GM19455 (cell line): ENCODE results near the gene ZFPL1.
A peak's percentile ranks its signal among the peaks of the same experiment; 100 is the strongest.

Experiments used
- ATAC-seq: cut with Tn5 transposase; IDR thresholded peaks from one replicate; pipeline ENCODE4 v1.9.1; 2021; ENCODE audit not compliant: unreplicated experiment

ZFPL1 gene

DNA sequence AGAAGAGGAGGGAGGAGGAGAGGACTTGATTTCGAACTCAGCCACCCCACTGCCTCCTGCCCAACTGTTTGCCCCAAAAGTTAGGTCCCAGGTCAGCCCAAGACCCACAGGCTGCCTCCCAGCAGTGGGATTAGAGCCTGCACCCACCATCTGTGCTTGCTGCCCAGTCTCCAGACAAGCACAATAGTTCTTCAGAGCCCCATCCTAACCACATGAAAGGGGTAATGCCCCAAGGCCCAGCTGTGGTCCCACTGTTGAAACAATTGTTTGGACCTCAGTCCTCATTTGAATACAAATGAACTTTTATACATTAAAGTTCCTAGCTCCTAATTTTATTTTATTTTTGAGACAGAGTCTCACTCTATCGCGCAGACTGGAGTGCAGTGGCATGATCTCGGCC lies 6.6 kb downstream of the ZFPL1 start:
- no peak for ATAC-seq

DNA sequence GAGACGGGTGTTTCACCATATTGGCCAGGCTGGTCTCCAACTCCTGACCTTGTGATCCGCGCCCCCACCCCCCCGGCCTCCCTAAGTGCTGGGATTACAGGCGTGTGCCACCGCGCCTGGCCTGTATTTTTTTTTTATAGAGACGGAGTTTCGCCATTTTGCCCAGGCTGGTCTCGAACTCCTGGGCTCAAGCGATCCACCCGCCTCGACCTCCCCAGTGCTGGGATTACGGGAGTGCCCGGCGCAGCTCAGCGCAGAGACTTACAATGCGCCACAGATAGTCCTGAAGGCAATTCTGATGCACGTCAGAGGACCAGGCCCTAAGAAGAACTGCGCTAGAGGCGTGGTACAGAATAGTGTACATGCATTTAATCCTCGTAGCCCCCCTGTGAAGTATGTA lies 11.4 kb downstream of the ZFPL1 start:
- ATAC-seq, result no peak

DNA sequence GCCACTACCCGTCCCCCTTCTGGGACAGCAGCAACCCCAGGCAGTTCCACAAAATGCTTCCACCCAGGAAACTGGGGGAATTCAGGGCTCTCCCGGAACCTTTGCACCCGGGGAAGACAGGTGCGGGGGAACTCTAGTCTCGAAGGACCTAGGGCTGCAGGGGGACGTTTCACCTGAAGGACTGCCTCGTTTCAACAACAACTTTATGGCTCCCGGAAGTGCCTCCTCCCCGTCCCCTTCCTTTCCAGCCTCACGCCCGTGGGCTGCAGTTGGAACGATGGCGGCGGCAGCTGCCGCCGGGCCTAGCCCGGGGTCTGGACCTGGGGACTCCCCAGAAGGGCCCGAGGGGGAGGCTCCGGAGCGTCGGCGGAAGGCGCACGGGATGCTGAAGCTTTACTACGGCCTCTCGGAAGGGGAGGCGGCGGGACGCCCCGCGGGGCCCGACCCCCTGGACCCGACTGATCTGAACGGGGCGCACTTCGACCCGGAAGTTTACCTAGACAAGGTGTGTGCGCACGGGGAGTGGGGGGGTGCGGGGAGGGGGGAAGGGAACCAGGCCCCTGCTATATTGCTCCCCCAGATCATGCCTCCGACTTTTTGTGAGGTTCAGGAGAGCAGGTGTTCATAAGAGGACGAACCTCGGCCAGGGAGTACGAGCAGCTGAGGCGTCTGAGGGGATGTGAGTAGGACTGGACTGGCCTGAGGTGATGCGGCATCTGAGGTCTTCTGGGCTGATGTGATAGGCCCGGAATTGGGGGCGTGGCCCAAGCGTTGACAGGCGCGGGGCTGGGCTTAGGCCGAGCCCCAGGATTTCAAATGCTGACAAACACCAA lies 12.2 kb downstream of the ZFPL1 start, which contains the start of gene VPS51:
VPS51 (plus strand) TSS at position 241 of the 833 bp plus-strand sequence; CDS start at position 278, 37 bp downstream.
- peak; percentile 79 for ATAC-seq

DNA sequence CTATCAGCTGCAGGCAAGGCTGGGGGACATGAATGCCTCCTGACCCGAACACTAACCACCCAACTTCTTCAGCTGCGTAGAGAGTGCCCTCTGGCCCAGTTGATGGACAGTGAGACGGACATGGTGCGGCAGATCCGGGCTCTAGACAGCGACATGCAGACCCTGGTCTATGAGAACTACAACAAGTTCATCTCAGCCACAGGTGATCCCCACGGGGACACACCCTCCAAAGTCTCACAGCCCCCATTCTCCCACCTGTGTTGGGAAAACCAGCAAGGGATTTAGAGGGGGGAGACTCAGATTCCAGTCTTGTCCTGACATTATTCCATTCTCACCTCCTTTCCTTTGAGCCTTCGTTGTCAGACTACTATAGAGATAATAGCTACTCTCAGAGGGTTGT lies 12.9 kb downstream of the ZFPL1 start:
- ATAC-seq, result no peak

DNA sequence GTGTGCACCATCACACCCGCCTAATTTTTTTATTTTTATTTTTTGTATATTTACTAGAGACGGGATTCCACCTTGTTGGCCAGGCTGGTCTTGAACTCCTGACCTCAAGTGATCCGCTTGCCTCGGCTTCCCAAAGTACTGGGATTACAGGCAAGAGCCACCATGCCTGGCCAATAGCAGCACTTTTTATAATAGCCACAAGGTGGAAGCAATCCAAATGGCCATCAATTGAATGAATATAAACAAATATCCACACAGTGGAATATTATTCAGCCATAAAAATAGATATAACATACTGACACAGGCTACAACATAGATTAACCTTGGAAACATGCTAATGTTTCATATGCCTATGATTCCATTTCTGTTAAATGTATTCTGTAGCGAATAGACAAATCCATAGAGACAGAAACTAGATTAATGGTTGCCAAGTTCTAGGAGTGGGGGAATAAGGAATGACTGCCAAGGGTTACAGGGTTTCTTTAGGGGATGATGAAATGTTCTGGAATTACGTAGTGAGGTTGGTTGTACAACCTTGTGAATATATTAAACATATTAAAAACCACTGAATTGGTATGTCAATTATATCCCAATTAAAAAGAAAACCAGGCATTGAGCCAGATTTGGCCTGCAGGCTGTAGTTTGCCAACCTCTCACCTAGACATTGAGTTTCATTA lies 16.8 kb downstream of the ZFPL1 start:
- no peak for ATAC-seq

DNA sequence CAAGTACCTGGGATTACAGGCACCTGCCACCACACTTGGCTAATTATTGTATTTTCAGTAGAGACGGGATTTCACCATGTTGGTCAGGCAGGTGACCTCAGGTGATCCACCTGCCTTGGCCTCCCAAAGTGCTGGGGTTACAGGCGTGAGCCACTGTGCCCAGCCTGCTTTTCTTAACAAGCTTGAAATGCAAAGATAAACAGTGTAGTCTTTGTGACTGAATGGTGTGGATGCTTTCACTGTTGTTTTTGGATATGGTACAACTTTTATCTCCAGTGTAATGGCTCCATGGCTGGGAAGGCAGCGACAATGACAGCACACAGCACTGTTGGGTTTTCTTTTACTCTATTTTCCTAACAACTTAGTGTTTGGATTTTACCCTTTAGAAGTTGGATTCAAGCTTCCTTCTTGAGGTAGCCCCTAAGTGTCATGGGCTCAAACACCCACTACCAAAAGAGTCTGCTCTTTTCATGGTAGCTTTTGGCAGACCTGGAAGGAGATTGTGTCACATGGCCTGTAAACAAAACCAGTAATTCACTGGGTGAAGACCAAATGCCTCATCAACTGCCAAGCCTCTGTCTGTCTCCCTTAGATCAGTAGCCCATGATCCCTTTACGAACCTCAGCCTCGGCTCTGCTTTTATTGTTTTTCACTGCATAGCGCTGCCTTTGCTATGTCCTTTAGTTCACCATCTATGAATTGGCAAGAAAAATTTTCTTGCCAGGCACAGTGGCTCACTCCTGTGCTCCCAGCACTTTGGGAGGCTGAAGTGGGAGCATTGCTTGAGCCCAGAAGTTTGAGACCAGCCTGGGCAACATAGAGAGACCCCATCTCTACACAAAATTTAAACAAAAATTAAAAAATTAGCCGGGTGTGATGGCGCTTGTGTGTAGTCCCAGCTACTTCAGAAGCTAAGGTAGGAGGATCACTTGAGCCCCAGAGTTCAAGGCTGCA lies 18.4 kb downstream of the ZFPL1 start:
- no peak for ATAC-seq

DNA sequence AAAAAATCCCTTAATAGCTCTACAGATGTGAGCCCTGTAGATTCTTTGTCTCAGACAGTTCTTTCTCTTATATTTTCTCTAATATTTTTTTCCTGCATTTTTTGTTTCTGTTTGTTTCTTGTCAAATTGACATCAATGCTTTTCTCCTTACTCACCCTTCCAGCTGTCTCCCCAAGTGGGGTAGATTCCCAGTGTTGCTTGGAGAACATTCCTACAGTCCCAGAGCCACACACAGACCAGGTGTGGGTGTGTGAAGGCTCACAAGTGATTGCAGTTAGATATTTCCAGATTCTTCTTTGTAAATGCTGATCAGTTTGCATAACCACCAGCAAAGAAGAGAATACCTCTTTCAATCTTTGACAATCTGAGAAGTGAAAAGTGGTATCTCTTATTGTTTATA lies 19.5 kb downstream of the ZFPL1 start:
- no peak for ATAC-seq

DNA sequence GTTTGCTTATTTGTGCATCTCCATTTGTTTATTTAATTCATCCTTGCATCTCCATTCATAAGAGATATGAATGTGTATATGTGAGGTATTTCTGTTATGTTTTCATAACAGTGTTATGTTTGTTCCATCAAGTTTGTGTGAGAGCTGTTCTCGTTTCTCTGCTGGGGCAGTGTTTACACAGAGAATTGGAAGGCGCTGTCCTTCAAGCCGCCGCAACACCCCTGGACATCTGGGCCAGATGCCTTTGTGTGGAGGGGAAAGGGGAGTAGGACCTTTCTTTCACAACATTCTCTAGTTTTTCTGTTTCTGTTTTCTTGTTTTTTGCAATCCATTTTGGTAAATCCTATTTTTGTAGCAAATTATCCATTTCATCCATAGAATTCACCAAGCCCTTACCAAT lies 20.6 kb downstream of the ZFPL1 start:
- ATAC-seq, result no peak

DNA sequence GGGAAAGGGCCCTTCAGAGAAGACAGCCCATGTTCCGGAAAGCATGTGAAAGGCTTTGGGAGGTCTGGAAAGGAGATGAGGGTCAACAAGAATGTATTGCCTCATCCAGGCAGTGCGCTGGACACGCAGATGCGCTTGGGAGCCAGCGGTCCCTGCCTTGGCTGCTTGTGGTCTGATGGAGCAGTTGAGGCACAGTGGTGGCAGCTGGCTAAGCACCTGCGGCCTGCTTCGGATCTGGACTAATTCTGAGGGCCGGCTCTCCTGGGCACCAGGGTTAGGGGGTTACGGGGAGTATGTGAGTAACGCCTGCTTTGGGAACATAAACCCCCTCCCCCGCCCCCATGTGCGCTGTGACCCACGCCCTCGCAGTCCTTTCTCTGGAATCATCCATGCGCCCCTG lies 23.1 kb downstream of the ZFPL1 start:
- no peak for ATAC-seq

DNA sequence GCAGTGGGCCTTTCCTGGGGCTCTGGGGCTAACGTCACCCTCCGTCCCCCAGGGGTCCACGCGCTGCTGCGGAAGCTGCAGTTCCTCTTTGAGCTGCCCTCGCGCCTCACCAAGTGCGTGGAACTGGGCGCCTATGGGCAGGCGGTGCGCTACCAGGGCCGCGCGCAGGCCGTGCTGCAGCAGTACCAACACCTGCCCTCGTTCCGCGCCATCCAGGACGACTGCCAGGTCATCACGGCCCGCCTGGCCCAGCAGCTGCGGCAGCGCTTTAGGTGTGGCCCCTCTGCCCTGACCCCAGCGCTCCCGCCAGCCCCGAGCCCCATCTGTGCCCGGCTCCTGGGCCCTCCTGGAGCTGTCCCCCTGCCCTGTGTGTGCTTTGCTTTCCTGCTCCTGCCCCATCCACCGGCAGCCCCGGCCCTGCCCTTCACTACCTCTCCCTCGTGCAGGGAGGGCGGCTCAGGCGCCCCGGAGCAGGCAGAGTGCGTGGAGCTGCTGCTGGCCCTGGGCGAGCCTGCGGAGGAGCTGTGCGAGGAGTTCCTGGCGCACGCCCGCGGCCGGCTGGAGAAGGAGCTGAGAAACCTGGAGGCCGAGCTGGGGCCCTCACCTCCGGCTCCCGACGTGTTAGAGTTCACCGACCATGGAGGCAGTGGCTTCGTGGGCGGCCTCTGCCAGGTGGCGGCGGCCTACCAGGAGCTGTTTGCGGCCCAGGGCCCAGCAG lies 23.9 kb downstream of the ZFPL1 start:
- ATAC-seq, result no peak

DNA sequence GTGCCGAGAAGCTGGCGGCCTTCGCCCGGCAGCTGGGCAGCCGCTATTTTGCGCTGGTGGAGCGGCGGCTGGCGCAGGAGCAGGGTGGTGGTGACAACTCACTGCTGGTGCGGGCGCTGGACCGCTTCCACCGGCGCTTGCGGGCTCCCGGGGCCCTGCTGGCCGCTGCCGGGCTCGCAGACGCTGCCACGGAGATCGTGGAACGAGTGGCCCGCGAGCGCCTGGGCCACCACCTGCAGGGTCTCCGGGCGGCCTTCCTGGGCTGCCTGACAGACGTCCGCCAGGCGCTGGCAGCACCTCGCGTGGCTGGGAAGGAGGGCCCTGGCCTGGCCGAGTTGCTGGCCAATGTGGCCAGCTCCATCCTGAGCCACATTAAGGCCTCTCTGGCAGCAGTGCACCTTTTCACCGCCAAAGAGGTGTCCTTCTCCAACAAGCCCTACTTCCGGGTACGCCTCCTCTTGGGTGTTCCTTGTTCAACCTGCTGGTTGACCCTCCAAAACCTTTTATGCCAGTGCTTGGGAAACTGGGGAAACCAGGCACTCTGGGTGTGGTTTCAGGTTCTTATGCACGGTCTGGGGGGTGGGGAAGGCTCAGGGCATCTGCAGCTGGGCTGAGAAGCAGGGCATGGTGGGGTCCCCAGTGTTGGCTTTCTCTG lies 24.6 kb downstream of the ZFPL1 start:
- ATAC-seq, result no peak

DNA sequence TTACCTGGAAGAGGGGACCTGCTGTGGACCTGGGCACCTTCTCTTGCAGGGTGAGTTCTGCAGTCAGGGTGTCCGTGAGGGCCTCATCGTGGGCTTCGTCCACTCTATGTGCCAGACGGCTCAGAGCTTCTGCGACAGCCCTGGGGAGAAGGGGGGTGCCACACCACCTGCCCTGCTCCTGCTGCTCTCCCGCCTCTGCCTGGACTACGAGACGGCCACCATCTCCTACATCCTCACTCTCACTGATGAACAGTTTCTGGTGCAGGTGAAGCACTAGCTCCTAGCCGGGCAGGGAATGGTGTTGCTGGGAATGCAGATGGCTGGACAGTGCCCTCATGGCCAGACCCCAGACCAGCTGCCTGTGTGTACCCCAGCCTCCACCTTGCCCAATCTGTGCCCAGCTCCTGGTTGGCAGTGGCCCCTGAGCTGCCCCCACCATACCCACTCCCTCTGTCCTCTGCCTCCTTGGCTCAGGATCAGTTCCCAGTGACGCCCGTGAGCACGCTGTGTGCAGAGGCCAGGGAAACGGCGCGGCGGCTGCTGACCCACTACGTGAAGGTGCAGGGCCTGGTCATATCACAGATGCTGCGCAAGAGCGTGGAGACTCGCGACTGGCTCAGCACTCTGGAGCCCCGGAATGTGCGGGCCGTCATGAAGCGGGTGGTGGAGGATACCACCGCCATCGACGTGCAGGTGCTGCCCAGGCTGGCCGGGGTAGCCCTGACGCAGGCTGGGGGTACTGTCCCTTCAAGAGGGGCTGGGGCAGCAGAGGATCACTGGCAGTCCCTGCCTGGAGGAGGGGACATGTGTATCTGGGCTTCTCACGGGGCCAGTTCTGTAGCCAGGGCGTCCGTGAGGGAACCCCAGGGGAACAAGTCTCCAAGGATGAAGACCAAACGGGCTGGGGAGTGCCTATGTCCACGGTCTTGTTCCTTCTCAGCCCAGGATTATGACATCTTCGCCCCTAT lies 25.5 kb downstream of the ZFPL1 start:
- ATAC-seq, result no peak

DNA sequence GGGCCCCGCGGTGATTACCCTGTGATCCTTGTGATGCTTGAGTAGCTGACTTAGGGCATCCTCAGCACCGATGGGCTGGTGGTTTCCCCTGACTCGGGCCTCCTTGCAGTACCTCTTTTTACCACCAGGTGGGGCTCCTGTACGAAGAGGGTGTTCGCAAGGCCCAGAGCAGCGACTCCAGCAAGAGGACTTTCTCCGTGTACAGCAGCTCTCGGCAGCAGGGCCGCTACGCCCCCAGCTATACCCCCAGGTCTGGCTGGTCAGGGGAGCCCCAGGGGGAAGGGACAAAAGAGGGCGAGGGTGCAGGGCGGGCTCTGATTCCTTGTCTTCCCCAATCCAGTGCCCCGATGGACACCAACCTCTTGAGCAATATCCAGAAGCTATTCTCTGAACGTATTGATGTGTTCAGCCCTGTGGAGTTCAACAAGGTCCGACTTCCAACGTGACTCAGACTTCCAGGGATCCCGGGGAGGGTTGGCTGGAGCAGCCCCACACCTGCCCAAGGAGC lies 26.4 kb downstream of the ZFPL1 start:
- no peak for ATAC-seq

DNA sequence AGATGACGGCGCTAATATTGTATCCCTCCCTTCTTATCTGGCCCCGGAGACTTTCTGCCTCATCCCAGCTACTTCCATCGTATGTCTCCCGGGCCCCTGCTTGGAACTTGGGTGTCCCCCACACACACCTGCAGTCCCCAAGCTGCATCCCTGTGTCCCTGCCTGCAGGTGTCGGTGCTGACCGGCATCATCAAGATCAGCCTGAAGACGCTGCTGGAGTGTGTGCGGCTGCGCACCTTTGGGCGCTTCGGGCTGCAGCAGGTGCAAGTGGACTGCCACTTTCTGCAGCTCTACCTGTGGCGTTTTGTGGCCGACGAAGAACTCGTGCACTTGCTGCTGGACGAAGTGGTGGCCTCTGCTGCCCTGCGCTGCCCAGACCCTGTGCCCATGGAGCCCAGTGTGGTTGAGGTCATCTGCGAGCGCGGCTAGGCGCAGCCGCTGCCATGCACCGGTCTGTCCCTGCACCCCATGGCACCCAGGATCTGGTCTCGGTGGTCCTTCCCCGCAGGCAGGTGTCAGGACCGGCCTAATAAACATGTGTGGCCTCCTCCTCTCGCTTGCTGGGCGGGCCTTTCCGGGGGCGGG lies 27.2 kb downstream of the ZFPL1 start:
- ATAC-seq, result no peak

DNA sequence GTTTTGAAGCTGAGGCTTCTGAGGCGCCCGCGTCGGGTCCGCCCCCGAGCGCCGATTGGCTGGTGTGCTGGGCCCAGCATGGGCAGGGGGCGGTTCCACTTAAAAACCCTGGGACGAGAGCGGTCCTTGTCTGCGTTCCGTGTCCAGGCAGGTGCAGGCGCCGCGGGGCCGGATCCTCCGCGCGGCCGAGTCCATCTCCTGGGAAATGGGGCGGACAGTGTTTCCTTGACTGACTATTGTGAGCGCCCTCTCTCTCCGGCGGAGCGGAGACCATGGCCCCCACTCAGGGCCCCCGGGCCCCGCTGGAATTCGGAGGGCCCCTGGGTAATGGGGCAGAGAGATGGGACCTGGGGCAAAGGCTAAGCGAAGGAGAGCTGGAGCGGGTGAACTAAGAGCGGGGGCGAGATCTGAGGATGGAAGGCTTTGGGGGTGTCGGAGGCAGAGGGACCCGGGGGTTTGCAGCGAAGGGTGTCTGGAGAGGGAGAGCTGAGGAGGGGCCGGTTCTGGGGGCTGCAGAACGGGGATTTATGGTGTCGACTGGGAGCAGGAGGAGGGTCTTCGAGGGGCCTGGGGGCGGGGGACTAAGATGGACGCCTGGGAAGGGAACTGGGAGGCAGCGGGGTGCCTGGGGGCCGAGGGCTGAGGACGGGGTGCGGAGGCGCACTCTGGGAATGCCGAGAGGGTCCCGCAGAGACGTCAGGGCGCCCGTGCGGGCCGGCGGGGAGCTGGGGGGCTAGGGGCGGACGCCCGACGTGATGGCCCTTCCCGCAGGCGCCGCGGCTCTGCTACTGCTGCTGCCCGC lies 27.9 kb downstream of the ZFPL1 start, which contains the start of gene TM7SF2:
TM7SF2 (plus strand) TSS at position 129 of the 802 bp plus-strand sequence; CDS start at position 273, 144 bp downstream.
- ATAC-seq, result peak; percentile 44

DNA sequence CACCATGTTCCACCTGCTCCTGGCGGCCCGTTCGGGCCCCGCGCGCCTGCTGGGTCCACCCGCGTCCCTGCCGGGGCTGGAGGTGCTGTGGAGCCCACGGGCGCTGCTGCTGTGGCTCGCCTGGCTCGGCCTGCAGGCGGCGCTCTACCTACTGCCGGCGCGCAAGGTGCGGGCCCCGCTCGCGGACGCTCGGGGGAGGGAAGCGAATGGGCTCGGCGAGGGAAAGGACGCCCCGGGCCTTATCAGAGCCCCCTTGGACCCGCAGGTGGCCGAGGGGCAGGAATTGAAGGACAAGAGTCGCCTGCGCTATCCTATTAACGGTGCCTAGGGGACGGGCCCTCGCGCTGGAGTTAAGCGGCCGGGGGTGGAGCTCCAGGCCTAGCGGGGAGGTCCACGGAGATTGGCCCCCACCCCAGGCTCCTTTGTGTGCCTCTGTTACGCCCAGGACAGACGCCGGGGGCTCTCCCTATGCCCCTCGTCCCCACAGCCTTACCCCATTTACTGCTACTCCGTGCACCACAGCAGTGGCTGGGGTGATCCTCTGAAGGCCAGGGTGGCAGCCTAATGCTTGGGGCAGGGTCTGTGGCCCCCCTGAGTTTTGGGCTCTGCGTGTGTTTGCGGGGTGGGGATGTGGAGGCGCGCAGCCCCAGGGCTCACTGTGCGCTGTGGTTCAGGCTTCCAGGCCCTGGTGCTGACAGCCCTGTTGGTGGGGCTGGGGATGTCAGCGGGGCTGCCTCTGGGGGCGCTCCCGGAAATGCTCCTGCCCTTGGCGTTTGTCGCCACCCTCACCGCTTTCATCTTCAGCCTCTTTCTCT lies 28.7 kb downstream of the ZFPL1 start:
- ATAC-seq, result no peak

DNA sequence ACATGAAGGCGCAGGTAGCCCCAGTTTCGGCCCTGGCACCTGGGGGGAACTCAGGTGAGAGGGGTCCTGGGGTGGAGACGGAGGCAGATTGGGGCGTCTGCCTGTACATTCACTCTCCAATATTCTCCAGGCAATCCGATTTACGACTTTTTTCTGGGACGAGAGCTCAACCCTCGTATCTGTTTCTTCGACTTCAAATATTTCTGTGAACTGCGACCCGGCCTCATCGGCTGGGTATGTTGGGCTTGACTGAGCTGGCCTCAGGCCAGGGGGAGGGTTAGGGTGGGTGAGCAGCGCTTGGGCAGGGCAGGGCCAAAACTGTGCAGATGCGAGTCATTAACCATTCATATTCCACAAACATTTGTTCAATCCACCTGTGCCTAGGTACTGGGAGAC lies 29.3 kb downstream of the ZFPL1 start:
- ATAC-seq, result no peak
